ENCODE data around the gene PDE8B. TPM values are rescaled to one million over a fixed set of nuclear protein-coding genes. Genes with fewer than 3 reads are reported as not detected.

The PDE8B gene, protein sequence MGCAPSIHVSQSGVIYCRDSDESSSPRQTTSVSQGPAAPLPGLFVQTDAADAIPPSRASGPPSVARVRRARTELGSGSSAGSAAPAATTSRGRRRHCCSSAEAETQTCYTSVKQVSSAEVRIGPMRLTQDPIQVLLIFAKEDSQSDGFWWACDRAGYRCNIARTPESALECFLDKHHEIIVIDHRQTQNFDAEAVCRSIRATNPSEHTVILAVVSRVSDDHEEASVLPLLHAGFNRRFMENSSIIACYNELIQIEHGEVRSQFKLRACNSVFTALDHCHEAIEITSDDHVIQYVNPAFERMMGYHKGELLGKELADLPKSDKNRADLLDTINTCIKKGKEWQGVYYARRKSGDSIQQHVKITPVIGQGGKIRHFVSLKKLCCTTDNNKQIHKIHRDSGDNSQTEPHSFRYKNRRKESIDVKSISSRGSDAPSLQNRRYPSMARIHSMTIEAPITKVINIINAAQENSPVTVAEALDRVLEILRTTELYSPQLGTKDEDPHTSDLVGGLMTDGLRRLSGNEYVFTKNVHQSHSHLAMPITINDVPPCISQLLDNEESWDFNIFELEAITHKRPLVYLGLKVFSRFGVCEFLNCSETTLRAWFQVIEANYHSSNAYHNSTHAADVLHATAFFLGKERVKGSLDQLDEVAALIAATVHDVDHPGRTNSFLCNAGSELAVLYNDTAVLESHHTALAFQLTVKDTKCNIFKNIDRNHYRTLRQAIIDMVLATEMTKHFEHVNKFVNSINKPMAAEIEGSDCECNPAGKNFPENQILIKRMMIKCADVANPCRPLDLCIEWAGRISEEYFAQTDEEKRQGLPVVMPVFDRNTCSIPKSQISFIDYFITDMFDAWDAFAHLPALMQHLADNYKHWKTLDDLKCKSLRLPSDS
- total RNA-seq = 1 to 10 TPM; 5.0 to 7.7 (median 6.9) TPM
- polyA plus RNA-seq = 10 to 100 TPM in 1 of 2 donors, 1 to 10 TPM in 1; 2.9 to 11.9 TPM

DNA sequence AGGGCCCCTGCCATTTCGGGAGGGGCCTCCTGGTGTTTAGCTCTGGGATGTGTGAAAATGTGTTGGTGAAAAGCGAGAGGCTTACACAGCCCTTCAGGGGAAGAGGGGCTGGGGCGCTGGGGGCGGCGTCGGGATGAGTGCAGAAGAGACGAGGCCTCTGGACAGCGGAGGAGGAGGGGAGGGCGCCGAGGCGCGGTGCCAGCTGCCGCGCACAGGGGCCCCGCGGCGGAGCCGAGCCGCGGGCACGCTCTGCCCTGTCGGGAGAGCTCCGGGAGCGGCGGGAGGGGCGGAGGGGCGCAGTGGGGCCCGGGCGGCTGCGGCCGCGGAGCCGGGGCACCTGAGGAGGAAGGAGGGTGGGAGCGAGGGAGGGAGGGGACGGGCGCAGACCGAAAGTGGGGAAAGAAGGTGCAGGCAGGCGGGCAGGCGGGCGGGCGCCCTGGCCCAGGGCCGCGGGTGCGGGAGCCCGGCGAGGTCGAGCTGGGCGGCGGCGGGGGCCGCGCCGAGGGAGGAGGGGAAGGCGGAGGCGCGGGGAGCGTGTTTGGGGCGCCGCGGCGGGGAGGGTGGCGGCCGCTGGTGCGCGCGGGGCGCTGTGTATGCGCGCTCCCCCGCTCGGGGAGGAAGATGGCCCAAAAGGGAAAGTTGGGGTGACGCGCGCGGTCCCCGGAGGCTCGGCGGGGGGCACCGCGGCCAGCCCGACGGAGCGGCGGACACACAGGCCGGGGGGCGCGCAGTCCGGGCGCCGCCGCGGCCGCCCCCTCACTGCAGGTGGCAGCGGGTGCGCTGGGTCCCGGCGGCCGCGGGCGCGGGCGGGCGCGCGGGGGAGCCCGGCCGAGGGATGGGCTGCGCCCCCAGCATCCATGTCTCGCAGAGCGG lies at the start of gene PDE8B:
Gene PDE8B (plus strand): TSS at position 590 of the 873 bp plus-strand sequence. CDS start 246 bp downstream, at position 836.
- no peak for FAIRE-seq
- TF ChIP-seq, protein P1, sequence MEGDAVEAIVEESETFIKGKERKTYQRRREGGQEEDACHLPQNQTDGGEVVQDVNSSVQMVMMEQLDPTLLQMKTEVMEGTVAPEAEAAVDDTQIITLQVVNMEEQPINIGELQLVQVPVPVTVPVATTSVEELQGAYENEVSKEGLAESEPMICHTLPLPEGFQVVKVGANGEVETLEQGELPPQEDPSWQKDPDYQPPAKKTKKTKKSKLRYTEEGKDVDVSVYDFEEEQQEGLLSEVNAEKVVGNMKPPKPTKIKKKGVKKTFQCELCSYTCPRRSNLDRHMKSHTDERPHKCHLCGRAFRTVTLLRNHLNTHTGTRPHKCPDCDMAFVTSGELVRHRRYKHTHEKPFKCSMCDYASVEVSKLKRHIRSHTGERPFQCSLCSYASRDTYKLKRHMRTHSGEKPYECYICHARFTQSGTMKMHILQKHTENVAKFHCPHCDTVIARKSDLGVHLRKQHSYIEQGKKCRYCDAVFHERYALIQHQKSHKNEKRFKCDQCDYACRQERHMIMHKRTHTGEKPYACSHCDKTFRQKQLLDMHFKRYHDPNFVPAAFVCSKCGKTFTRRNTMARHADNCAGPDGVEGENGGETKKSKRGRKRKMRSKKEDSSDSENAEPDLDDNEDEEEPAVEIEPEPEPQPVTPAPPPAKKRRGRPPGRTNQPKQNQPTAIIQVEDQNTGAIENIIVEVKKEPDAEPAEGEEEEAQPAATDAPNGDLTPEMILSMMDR (IDR thresholded peaks at IDR 0.05) = no peak
- no peak within 1 kb of the TSS for H3K27ac ChIP-seq
- H3K27me3 ChIP-seq = peaks cover 0 to 7% (median 0%) of the 10 kb centered on the region in 4 donors
- H3K4me1 ChIP-seq = no peaks in the 10 kb centered on the region
- peak within 1 kb of the TSS; percentile 31 to 63 (median 48) for H3K4me3 ChIP-seq
- H3K36me3 ChIP-seq = no peaks in the 10 kb centered on the region
- peak in 4 of 6 donors; percentile 27 to 70 (median 57) for DNase-seq
- 2% methylated on average over 60 to 110 of the region's 110 CpGs for WGBS, 2 donors
- no peaks in the 10 kb centered on the region for H3K9me3 ChIP-seq
- intact Hi-C loops (cut with DNase I) = no loop called here
- ATAC-seq = peak; percentile 59 to 72 (median 64)

DNA sequence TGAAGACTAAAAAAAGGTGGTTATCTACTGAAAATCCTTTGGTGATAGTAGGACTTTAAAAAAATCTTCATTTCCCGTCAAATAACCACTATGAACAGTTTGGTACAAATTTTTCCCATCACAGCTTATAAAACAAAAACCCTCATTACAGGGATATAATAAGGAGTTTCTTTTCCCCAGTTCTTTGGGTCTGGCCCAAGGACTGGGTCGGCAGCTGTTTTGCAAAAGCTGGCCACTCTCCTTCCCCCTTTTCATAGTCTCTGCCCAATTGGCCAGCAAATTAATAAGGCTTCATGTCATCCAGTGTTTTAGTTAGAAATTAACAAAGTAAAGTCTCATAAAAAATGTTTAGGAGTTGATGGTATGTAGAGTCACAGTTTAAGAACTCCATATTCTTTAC lies 47.0 kb upstream of the PDE8B start:
- WGBS, 2 donors = 86 to 88% methylated on average over 2 of the region's 2 CpGs
- intact Hi-C loops (cut with DNase I) = no loop called here
- no peaks in the 10 kb centered on the region for H3K9me3 ChIP-seq
- H3K36me3 ChIP-seq = no peaks in the 10 kb centered on the region
- H3K27ac ChIP-seq = no peak overlapping the region
- no peak overlapping the region for H3K4me3 ChIP-seq
- no peaks in the 10 kb centered on the region for H3K27me3 ChIP-seq
- ATAC-seq (no peak), DNase-seq (no peak), FAIRE-seq (no peak)
- TF ChIP-seq, protein P1 (IDR thresholded peaks at IDR 0.05) = no peak
- H3K4me1 ChIP-seq = peaks cover 0 to 4% (median 0%) of the 10 kb centered on the region in 3 donors

DNA sequence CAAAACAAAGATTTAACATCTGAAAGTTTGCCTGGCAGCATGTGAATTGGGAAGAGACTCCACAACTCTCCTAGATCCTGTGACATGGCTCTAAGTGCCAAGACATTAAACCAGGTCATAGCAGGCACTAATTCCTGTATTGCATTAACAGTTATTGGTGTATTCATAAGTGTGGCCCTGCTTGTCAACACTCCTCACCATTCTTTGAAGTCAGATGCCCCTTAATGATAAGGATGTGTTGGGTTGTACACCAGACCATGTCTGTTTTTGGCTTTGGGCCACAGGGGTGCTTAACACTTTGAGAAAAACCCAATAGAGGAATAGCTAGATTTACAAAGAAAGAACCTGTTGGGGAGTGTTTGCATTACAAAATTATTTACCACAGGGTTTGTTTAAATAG lies 43.4 kb upstream of the PDE8B start:
- Histone ChIP-seq H3K9me3 (no peaks in the 10 kb centered on the region), H3K27me3 (no peaks in the 10 kb centered on the region), H3K27ac (no peak overlapping the region), H3K4me3 (no peak overlapping the region), H3K4me1 (peaks cover 0 to 4% (median 0%) of the 10 kb centered on the region in 3 donors), H3K36me3 (no peaks in the 10 kb centered on the region)
- ATAC-seq = no peak
- intact Hi-C loops (cut with DNase I) = no loop called here
- no peak for DNase-seq
- TF ChIP-seq, protein P1 (IDR thresholded peaks at IDR 0.05) = no peak
- no peak for FAIRE-seq

DNA sequence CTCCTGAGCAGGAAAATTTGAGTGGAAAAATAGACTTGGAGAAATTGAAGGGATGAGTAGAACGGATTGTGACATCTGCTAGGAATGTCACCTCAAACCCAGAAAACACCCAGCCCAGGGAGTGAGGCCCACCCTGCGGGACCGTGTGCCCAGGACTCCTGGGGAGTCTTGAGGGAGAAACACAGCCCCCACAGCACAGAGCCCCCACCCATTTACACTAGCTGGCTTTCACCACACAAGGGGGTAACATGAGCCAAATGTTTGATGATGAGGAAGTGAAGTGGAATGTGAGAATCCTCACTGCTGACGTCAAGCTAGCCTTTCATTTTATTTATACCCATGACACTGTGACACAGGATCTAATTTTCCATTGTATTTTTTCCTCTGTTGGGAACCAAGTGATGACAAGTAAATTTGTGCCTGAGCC lies 42.8 kb upstream of the PDE8B start:
- no peak overlapping the region for H3K27ac ChIP-seq
- no peak for FAIRE-seq

More for the DNA sequence above, 42.8 kb upstream of the PDE8B start:
- Histone ChIP-seq H3K36me3 (no peaks in the 10 kb centered on the region), H3K4me1 (peaks cover 0 to 4% (median 0%) of the 10 kb centered on the region in 3 donors), H3K9me3 (no peaks in the 10 kb centered on the region), H3K4me3 (no peak overlapping the region), H3K27me3 (no peaks in the 10 kb centered on the region)
- ATAC-seq (peak in 3 of 4 donors; percentile 16 to 58 (median 31)), DNase-seq (no peak)
- TF ChIP-seq, protein P1 (IDR thresholded peaks at IDR 0.05) = no peak
- intact Hi-C loops (cut with DNase I) = no loop called here
- 45 to 62% methylated on average over 4 of the region's 4 CpGs for WGBS, 2 donors

Measured in pancreas (tissue), 10 donors.